Hepatocyte (in vitro differentiated cells): ENCODE measurements around the gene LIN7B.

Experiments
- CTCF ChIP-seq: fragments of 200-600 bp; sonication (generic); IDR thresholded peaks from 2 replicates; pipeline ENCODE4 v1.5.1; 2016; ENCODE audit warnings: antibody characterized with exemption, mild to moderate bottlenecking; ENCODE audit not compliant: poor library complexity
- EZH2 ChIP-seq: fragments of 200-600 bp; sonication (generic); IDR thresholded peaks from 2 replicates; pipeline ENCODE4 v1.6.1; 2016; ENCODE audit warnings: antibody characterized with exemption, mild to moderate bottlenecking, borderline replicate concordance

- TF ChIP-seq EZH2 (no peak), CTCF (no peak)
These were observed 21.5 kb downstream of the LIN7B start for GRCh38 chr19:49135686-49136085.
